Smooth muscle cell (in vitro differentiated cells): ENCODE data around the gene FAAP20. TPM values are rescaled to one million over a fixed set of nuclear protein-coding genes. Genes with fewer than 3 reads are reported as not detected.

Experiments used
- DNase-seq: peaks from one replicate; lab custom pipeline; 2025; ENCODE audit not compliant: unreplicated experiment; lab: John Stamatoyannopoulos, UW
- H2AFZ ChIP-seq: fragments of 200-600 bp; sonication (generic); 2 replicates; pipeline ENCODE4 v1.6.0; 2016; ENCODE audit warnings: antibody characterized with exemption, low read depth, mild to moderate bottlenecking
- H3F3A ChIP-seq: fragments of 200-600 bp; sonication (generic); 2 replicates; pipeline ENCODE4 v1.6.0; 2017; ENCODE audit warnings: antibody characterized with exemption, low read depth
- H3K27ac ChIP-seq: fragments of 200-600 bp; sonication (generic); 2 replicates; pipeline ENCODE4 v1.5.1; 2016; ENCODE audit warnings: low read depth, mild to moderate bottlenecking
- H3K27me3 ChIP-seq: fragments of 200-600 bp; sonication (generic); 2 replicates; pipeline ENCODE4 v1.6.1; 2016; ENCODE audit warnings: low read depth, mild to moderate bottlenecking
- H3K36me3 ChIP-seq: fragments of 200-600 bp; sonication (generic); 2 replicates; pipeline ENCODE4 v1.5.1; 2016; ENCODE audit warnings: low read depth
- H3K4me1 ChIP-seq: fragments of 200-600 bp; sonication (generic); 2 replicates; pipeline ENCODE4 v1.5.1; 2016; ENCODE audit warnings: low read depth
- H3K4me2 ChIP-seq: fragments of 200-600 bp; sonication (generic); 2 replicates; pipeline ENCODE4 v1.6.0; 2016; ENCODE audit warnings: mild to moderate bottlenecking
- H3K4me3 ChIP-seq: fragments of 200-600 bp; sonication (generic); 2 replicates; pipeline ENCODE4 v1.5.1; 2016; ENCODE audit warnings: mild to moderate bottlenecking
- H3K79me2 ChIP-seq: fragments of 200-600 bp; sonication (generic); 2 replicates; pipeline ENCODE4 v1.6.0; 2016; ENCODE audit warnings: low read depth, mild to moderate bottlenecking
- H3K9ac ChIP-seq: fragments of 200-600 bp; sonication (generic); 2 replicates; pipeline ENCODE4 v1.6.0; 2016; ENCODE audit warnings: low read depth
- H3K9me3 ChIP-seq: fragments of 200-600 bp; sonication (generic); replicated peaks from 2 replicates; pipeline ENCODE4 v1.5.1; 2016; ENCODE audit warnings: low read depth
- H4K20me1 ChIP-seq: fragments of 200-600 bp; sonication (generic); 2 replicates; pipeline ENCODE4 v1.6.0; 2016; ENCODE audit warnings: low read depth
- WGBS: methylation state at CpG from one replicate; pipeline ENCODE4 v1.1.7; 2016; ENCODE audit warnings: low lambda C conversion rate; 5-methylcytosine and 5-hydroxymethylcytosine counted together
- polyA plus RNA-seq: library from polyadenylated mRNA; unstranded; fragments of >200 nt; fragmentation: Nextera tagmentation; extraction: Ambion mirVana; gene quantifications from 2 replicates; pipeline ENCODE4 v1.2.1, GENCODE V29; 2016
- total RNA-seq: library from RNA; depleted of rRNA; stranded (reverse); fragments of >200 nt; gene quantifications from 2 replicates; pipeline ENCODE4 v1.2.3, GENCODE V29; 2014
- TF ChIP-seq, protein P1 (sequence below): fragments of 200-600 bp; sonication (generic); IDR thresholded peaks from 2 replicates; pipeline ENCODE4 v1.5.1; 2017; ENCODE audit warnings: borderline replicate concordance, mild to moderate bottlenecking, antibody characterized with exemption; ENCODE audit not compliant: insufficient read depth, poor library complexity, severe bottlenecking

The FAAP20 gene
- total and polyA plus RNA-seq, 2 experiments from 2014 or later, result 33.1 to 162 TPM

DNA sequence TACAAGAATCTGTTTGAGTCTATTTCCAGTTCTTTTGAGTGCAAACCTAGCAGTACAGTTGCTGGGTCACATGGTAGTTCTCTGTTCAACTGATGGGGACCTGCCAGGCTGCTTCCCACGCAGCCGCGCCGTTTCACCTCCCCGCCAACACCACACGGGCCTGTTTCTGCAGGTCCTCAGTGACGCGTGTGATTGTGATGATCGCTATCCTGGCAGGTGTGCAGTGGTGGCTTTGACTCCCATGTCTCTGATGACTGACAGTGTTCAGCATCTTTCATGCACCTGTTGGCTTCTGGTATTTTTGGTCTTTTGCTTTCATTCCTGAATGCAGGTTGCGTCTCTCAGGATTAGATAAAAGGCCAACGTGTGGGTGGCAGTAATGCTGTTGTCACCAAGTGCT, 41.6 kb downstream of the FAAP20 start:
- 98% methylated on average over 11 of the region's 11 CpGs for WGBS
- TF ChIP-seq, protein P1, sequence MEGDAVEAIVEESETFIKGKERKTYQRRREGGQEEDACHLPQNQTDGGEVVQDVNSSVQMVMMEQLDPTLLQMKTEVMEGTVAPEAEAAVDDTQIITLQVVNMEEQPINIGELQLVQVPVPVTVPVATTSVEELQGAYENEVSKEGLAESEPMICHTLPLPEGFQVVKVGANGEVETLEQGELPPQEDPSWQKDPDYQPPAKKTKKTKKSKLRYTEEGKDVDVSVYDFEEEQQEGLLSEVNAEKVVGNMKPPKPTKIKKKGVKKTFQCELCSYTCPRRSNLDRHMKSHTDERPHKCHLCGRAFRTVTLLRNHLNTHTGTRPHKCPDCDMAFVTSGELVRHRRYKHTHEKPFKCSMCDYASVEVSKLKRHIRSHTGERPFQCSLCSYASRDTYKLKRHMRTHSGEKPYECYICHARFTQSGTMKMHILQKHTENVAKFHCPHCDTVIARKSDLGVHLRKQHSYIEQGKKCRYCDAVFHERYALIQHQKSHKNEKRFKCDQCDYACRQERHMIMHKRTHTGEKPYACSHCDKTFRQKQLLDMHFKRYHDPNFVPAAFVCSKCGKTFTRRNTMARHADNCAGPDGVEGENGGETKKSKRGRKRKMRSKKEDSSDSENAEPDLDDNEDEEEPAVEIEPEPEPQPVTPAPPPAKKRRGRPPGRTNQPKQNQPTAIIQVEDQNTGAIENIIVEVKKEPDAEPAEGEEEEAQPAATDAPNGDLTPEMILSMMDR, result no peak
- H3F3A ChIP-seq, result no peaks in the 10 kb centered on the region
- H2AFZ ChIP-seq, result no peak overlapping the region
- H4K20me1 ChIP-seq, result no peaks in the 10 kb centered on the region
- H3K36me3 ChIP-seq, result no peaks in the 10 kb centered on the region
- no peak overlapping the region for H3K9ac ChIP-seq
- H3K4me3 ChIP-seq, result no peak overlapping the region
- H3K79me2 ChIP-seq, result no peaks in the 10 kb centered on the region
- no peak overlapping the region for H3K27ac ChIP-seq
- H3K9me3 ChIP-seq, result no peaks in the 10 kb centered on the region
- no peak for DNase-seq
- H3K4me2 ChIP-seq, result no peak overlapping the region
- H3K27me3 ChIP-seq, result no peaks in the 10 kb centered on the region
- H3K4me1 ChIP-seq, result no peaks in the 10 kb centered on the region

- Histone ChIP-seq H4K20me1 (no peaks in the 10 kb centered on the region), H3K36me3 (no peaks in the 10 kb centered on the region), H3F3A (no peaks in the 10 kb centered on the region), H3K9ac (no peak overlapping the region), H3K4me2 (peak overlapping the region; percentile 52), H3K79me2 (no peaks in the 10 kb centered on the region), H3K4me3 (no peak overlapping the region), H3K4me1 (no peaks in the 10 kb centered on the region), H2AFZ (no peak overlapping the region), H3K27me3 (no peaks in the 10 kb centered on the region), H3K27ac (peak overlapping the region; percentile 23), H3K9me3 (no peaks in the 10 kb centered on the region)
- 68% methylated on average over 6 of the region's 6 CpGs for WGBS
- TF ChIP-seq, protein P1, result no peak
- DNase-seq, result no peak
Measured at GRCh38 chr1:2151911-2152310, 42.7 kb downstream of the FAAP20 start.

- no peak overlapping the region for H2AFZ ChIP-seq
- WGBS, result 59% methylated on average over 10 of the region's 10 CpGs
- no peaks in the 10 kb centered on the region for H3K4me1 ChIP-seq
- TF ChIP-seq, protein P1, result no peak
- H4K20me1 ChIP-seq, result no peaks in the 10 kb centered on the region
- H3K4me3 ChIP-seq, result no peak overlapping the region
- no peaks in the 10 kb centered on the region for H3K79me2 ChIP-seq
- H3K4me2 ChIP-seq, result peak overlapping the region; percentile 52
- DNase-seq, result no peak
- H3K27ac ChIP-seq, result peak overlapping the region; percentile 23
- no peaks in the 10 kb centered on the region for H3F3A ChIP-seq
- H3K27me3 ChIP-seq, result no peaks in the 10 kb centered on the region
- no peak overlapping the region for H3K9ac ChIP-seq
- H3K9me3 ChIP-seq, result no peaks in the 10 kb centered on the region
- H3K36me3 ChIP-seq, result no peaks in the 10 kb centered on the region
Measured at GRCh38 chr1:2151252-2151651, 43.3 kb downstream of the FAAP20 start.

DNA sequence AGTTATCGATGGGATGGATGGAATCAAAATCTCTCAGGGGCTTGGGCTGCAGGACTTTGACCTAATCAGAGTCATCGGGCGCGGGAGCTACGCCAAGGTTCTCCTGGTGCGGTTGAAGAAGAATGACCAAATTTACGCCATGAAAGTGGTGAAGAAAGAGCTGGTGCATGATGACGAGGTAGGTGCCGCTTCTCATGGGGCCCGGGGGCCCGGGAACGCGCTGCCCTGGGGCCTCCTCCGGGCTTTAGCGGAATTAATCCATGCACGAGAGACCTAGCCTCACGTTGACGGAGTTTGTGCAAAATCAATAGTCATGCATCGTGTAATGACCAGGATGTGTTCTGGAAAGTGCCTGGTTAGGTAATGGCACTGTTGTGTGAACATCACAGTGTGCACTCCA, 43.8 kb downstream of the FAAP20 start:
- DNase-seq, result no peak
- H3K79me2 ChIP-seq, result no peaks in the 10 kb centered on the region
- no peak overlapping the region for H2AFZ ChIP-seq
- no peaks in the 10 kb centered on the region for H3K36me3 ChIP-seq
- H4K20me1 ChIP-seq, result no peaks in the 10 kb centered on the region
- H3K4me1 ChIP-seq, result no peaks in the 10 kb centered on the region
- no peak overlapping the region for H3K27ac ChIP-seq
- 96% methylated on average over 19 of the region's 19 CpGs for WGBS
- TF ChIP-seq, protein P1, result no peak
- no peak overlapping the region for H3K9ac ChIP-seq
- H3K27me3 ChIP-seq, result no peaks in the 10 kb centered on the region
- H3K9me3 ChIP-seq, result no peaks in the 10 kb centered on the region
- H3F3A ChIP-seq, result no peaks in the 10 kb centered on the region
- no peak overlapping the region for H3K4me3 ChIP-seq
- H3K4me2 ChIP-seq, result no peak overlapping the region
